ENCODE results near the gene TRMU. TPM values are rescaled to one million over a fixed set of nuclear protein-coding genes. Genes with fewer than 3 reads are reported as not detected.
"Not testable (repeated sequence)": the region's sequence is repeated elsewhere in the genome, so short reads cannot be mapped to it uniquely, and the experiment has no call there.

Gene TRMU
- total RNA-seq, 1 donor from 2014 or later: 39.0 TPM

DNA sequence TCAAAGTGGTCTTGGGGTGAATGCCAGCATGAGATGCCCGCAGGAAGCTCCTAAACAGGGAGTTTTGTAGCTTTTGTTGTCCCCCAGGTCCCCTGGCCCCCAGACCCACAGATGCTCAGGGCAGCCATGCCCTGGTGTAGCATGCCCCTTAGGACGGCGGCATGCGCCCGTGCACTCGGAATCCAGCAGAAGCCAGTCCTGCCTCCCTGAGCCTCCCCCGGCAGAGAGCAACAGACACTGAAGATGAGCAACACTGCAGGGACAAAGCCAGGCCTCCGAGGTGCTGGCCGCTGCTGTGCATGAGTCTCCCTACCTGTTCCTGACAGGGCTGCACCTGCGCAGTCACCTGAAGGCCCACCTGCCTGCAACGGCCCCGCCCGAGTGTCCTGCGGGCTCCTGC lies 59.1 kb downstream of the TRMU start:
- DNase-seq (ENCODE audit: low read depth): no peak
- TF ChIP-seq, protein P1, sequence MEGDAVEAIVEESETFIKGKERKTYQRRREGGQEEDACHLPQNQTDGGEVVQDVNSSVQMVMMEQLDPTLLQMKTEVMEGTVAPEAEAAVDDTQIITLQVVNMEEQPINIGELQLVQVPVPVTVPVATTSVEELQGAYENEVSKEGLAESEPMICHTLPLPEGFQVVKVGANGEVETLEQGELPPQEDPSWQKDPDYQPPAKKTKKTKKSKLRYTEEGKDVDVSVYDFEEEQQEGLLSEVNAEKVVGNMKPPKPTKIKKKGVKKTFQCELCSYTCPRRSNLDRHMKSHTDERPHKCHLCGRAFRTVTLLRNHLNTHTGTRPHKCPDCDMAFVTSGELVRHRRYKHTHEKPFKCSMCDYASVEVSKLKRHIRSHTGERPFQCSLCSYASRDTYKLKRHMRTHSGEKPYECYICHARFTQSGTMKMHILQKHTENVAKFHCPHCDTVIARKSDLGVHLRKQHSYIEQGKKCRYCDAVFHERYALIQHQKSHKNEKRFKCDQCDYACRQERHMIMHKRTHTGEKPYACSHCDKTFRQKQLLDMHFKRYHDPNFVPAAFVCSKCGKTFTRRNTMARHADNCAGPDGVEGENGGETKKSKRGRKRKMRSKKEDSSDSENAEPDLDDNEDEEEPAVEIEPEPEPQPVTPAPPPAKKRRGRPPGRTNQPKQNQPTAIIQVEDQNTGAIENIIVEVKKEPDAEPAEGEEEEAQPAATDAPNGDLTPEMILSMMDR (conservative IDR thresholded peaks at IDR 0.05; ENCODE audit: low read depth, low read length): no peak

DNA sequence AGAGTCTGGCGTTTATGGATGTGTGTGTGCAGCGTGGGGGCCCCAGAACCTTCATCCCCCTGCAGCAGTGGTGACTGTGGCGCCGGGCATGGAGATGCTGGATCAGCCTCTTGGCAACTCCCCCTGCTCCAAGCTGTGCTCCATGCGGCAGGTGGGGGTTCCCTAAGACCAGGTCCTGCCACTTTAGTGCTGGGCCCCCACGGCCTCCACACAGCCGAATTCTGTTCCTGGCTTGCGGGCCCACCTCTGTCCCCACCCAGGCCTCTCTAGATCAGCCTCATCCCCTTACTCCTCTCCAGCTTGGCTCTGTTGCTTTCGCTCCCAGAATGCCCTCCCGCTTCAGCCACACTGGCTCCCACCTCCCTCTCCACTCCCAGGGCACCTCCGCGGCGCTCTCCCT lies 59.6 kb downstream of the TRMU start:
- TF ChIP-seq, protein P1 (conservative IDR thresholded peaks at IDR 0.05; ENCODE audit: low read depth, low read length): no peak

More for the DNA sequence above, 59.1 kb downstream of the TRMU start:
- H3K4me3 ChIP-seq (ENCODE audit: low read depth, low read length): no peak overlapping the region

DNA sequence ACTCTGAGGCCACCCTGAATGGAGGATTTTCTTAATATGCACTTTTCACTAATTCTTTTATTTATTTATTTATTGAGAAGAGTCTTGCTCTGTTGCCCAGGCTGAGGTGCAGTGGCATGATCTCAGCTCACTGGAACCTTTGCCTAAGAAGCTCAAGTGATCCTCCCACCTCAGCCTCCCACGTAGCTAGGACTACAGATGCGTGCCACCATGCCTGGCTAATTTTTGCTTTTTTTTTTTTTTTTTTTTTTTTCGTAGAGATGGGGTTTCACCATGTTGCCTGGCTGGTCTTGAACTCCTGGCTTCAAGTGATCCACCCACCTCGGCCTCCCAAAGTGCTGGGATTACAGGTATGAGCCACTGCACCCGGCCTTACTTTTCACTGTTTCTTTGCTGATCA lies 61.5 kb downstream of the TRMU start:
- not testable (repeated sequence) for DNase-seq (ENCODE audit: low read depth); H3K4me3 ChIP-seq (ENCODE audit: low read depth, low read length)

More for the DNA sequence above, 59.6 kb downstream of the TRMU start:
- no peak overlapping the region for H3K4me3 ChIP-seq (ENCODE audit: low read depth, low read length)
- DNase-seq (ENCODE audit: low read depth): no peak

- TF ChIP-seq, protein P1 (conservative IDR thresholded peaks at IDR 0.05; ENCODE audit: low read depth, low read length): no peak
- no peak overlapping the region for H3K4me3 ChIP-seq (ENCODE audit: low read depth, low read length)
- no peak for DNase-seq (ENCODE audit: low read depth)
Measured at GRCh38 chr22:46397514-46397913, 62.0 kb downstream of the TRMU start.

DNA sequence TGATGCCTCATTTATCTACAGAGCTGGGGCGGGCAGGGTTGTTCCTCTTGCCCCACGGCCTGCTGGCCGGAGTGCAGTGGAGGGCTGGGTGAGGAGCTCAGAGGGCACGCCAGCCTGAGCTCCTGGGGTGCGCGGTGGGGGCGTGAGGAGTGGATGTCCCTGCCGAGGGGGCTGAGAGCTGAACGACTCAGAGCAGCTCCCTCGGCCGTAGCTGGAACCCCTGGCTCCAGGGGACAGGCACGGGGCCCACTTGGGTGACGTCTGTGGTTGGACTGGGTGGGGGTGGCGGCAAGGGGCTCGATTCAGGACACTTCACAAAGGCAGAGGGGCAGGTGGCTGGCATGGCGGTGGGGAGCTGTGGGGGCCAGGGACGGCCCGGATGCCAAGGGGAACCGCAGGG lies 62.4 kb downstream of the TRMU start:
- TF ChIP-seq, protein P1 (conservative IDR thresholded peaks at IDR 0.05; ENCODE audit: low read depth, low read length): no peak

DNA sequence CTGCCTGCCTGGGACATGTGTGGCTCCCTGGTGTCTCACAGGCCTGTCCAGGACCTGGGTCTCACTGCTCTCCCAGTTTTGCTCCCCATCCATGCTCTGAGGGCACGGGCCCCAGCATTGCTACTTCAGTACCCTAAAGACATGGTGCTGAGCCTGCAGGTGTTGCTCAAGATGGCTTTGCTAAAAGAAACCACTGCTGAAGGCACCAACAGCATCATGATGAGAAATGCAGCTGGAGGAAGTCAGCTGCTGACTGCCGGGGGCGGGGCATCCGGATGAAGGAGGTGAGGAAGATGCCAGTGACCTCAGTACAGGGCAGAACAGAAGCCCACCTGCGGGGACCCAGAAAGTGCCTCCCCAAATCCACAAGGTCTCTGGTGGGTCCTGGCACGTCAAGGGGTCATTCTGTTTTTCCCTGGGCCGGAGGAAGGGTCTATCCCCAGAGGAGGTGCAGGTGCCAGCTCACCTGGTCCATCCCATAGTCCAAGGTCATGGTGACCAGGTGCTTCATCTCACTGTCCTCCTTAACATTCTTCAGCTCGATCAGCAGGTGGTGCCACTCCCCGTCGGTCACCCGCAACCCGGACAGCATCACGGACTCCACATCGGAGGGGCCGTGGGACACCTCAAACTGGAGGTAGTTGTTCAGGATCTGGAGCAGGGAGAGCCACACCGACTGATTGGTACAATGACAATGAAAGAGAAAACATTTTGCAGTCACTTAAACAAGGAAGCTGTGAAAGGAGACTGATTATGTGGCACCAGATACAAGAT lies 63.9 kb downstream of the TRMU start:
- no peak overlapping the region for H3K4me3 ChIP-seq (ENCODE audit: low read depth, low read length)
- TF ChIP-seq, protein P1 (conservative IDR thresholded peaks at IDR 0.05; ENCODE audit: low read depth, low read length): no peak
- DNase-seq (ENCODE audit: low read depth): no peak

More for the DNA sequence above, 62.4 kb downstream of the TRMU start:
- H3K4me3 ChIP-seq (ENCODE audit: low read depth, low read length): no peak overlapping the region
- no peak for DNase-seq (ENCODE audit: low read depth)

DNA sequence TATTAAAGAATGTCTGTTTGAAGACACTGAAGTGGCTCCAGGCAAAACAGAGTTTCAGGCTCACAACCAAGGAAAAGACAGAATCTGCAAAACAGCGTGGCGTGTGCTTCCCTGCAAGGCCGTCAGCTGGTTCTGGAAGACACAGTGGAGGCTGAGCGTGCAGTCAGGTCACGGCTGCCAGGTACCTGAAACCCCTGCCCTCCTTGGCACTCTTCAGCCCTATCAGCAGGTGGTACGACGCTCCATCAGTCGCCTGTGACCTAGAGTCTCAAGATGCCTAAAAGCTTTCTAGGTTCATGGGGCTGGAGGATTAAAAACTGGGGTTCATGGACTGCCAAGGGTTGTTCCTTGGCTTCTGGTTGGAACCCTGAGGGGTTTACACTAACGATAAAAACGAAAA lies 65.9 kb downstream of the TRMU start:
- TF ChIP-seq, protein P1 (conservative IDR thresholded peaks at IDR 0.05; ENCODE audit: low read depth, low read length): no peak
- no peak overlapping the region for H3K4me3 ChIP-seq (ENCODE audit: low read depth, low read length)
- no peak for DNase-seq (ENCODE audit: low read depth)

Data from epithelial cell of proximal tubule (primary cell).